Thyroid gland (tissue), 4 donors: ENCODE measurements around the gene ST8SIA5. TPM values are rescaled to one million over a fixed set of nuclear protein-coding genes. Genes with fewer than 3 reads are reported as not detected.

Experiments used
- DNase-seq, 2 donors: peaks; one replicate each; pipeline ENCODE4 v3.0.0-alpha.2; 2019
- H3K27ac ChIP-seq, 3 donors: fragments of 200-600 bp; sonication (generic); 1 replicate in 2 of 3; 2 replicates in 1 of 3; pipeline ENCODE4 v1.5.1; 2016 to 2019; ENCODE audit warnings: mild to moderate bottlenecking in 1 of 3, moderate library complexity in 1 of 3
- H3K27me3 ChIP-seq: fragments of 200-600 bp; sonication (generic); one replicate; pipeline ENCODE4 v1.5.1; 2019
- H3K36me3 ChIP-seq, 2 donors: fragments of 200-600 bp; sonication (generic); one replicate each; pipeline ENCODE4 v1.5.1; 2016 to 2019
- H3K4me1 ChIP-seq, 2 donors: fragments of 200-600 bp; sonication (generic); one replicate each; pipeline ENCODE4 v1.5.1; 2017 to 2019
- H3K4me3 ChIP-seq, 3 donors: fragments of 200-600 bp; sonication (generic); replicated peaks in 1 of 3; 1 replicate in 2 of 3; 2 replicates in 1 of 3; pipeline ENCODE4 v1.5.1; 2016; ENCODE audit warnings: mild to moderate bottlenecking in 1 of 3
- H3K9me3 ChIP-seq: fragments of 200-600 bp; sonication (generic); one replicate; pipeline ENCODE4 v1.5.1; 2017
- CTCF ChIP-seq, 6 experiments: fragments of 200-600 bp in 3 of 6; fragments of 450-650 bp in 3 of 6; sonication (generic) in 3 of 6; IDR thresholded peaks; one replicate each; pipeline ENCODE4 v1.5.1; 2016 to 2019; ENCODE audit warnings: antibody characterized with exemption in 6 of 6, mild to moderate bottlenecking in 2 of 6, inconsistent platforms in 1 of 6, moderate library complexity in 1 of 6
- POLR2A ChIP-seq, 2 donors: fragments of 450-650 bp; IDR thresholded peaks; one replicate each; pipeline ENCODE4 v1.6.1; 2017; ENCODE audit warnings: antibody characterized with exemption in 2 of 2, mild to moderate bottlenecking in 2 of 2, moderate library complexity in 1 of 2
- WGBS, 2 donors: methylation state at CpG; one replicate each; pipeline ENCODE4 v1.1.5; 2017; 5-methylcytosine and 5-hydroxymethylcytosine counted together
- intact Hi-C: fragments of 100-400 bp; cut with DNase I; formaldehyde crosslinking; loops from one replicate; pipeline ENCODE4 v1.15.1; 2023
- total RNA-seq, 4 donors: library from RNA; depleted of rRNA; stranded (reverse); fragments of >200 nt; gene quantifications; one replicate each; pipeline ENCODE4 v1.2.3, GENCODE V29; 2016

Gene ST8SIA5
- total RNA-seq, 4 donors from 2014 or later, result 0.04 to 1.2 (median 0.24) TPM; not detected in 1

GRCh38 chr18:46734981-46735380, 21.9 kb downstream of the ST8SIA5 start:
- H3K4me3 ChIP-seq, result no peak overlapping the region
- no peaks in the 10 kb centered on the region for H3K9me3 ChIP-seq
- H3K36me3 ChIP-seq, result no peaks in the 10 kb centered on the region
- TF ChIP-seq CTCF (IDR thresholded peaks at IDR 0.05) (no peak), POLR2A (IDR thresholded peaks at IDR 0.05) (no peak)
- no peak for DNase-seq
- H3K27me3 ChIP-seq, result no peaks in the 10 kb centered on the region
- WGBS, 2 donors, result 95 to 97% methylated on average over 4 of the region's 4 CpGs
- intact Hi-C loops, result no loop called here
- no peak overlapping the region for H3K27ac ChIP-seq
- no peaks in the 10 kb centered on the region for H3K4me1 ChIP-seq

DNA sequence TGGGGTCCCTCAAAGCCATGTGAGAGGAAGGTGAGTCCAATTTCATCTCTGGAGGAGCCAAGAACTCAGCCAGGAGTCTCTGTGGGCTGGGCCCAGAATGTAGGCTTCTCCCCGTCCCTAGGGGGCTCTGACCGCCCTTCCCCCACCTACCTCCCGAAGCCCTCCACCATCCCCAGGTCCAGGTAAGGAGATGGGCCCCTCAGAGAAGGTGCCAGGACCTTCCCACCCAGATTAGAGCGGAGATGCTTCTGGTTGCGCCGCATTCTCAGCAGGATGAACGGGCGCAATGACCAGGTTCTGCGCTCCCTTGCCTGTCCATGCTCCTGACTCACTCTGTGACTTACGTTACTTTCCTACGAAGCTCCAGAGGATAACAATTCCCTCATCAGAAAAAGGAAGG, 23.0 kb downstream of the ST8SIA5 start:
- Histone ChIP-seq H3K9me3 (no peaks in the 10 kb centered on the region), H3K36me3 (no peaks in the 10 kb centered on the region), H3K4me3 (no peak overlapping the region), H3K27ac (no peak overlapping the region), H3K27me3 (no peaks in the 10 kb centered on the region), H3K4me1 (no peaks in the 10 kb centered on the region)
- WGBS, 2 donors, result 83 to 92% methylated on average over 11 of the region's 11 CpGs
- no peak for TF ChIP-seq POLR2A (IDR thresholded peaks at IDR 0.05)
- no peak for TF ChIP-seq CTCF (IDR thresholded peaks at IDR 0.05)
- intact Hi-C loops, result no loop called here
- DNase-seq, result no peak

DNA sequence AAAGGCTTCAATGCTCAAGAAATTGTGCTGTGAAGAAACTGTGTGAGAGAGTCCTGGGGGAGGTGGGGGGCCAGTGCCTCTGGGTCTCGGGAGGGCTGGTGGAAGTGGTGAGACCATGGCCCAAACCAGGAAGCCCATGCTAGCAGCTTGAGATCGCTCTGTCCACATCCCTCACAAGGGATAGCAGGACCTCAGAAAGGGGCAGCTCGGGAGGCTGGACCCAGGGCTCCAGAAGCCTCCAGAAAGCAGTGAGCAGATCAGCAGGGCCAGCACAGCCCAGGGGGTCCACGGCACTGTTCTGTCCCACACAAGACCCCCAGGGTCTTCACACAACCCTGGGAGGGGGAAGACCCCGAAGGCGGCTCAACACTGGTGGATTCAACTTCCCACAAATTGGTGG, 24.1 kb downstream of the ST8SIA5 start:
- no peak overlapping the region for H3K27ac ChIP-seq
- 87 to 91% methylated on average over 6 of the region's 6 CpGs for WGBS, 2 donors

GRCh38 chr18:46732201-46732600, 24.7 kb downstream of the ST8SIA5 start:
- Histone ChIP-seq H3K4me3 (no peak overlapping the region), H3K27me3 (no peaks in the 10 kb centered on the region), H3K36me3 (no peaks in the 10 kb centered on the region), H3K27ac (no peak overlapping the region), H3K9me3 (no peaks in the 10 kb centered on the region), H3K4me1 (no peaks in the 10 kb centered on the region)
- DNase-seq, result no peak
- 92 to 100% methylated on average over 1 to 2 of the region's 2 CpGs for WGBS, 2 donors
- intact Hi-C loops, result no loop called here
- TF ChIP-seq CTCF (IDR thresholded peaks at IDR 0.05), result no peak
- TF ChIP-seq POLR2A (IDR thresholded peaks at IDR 0.05), result no peak

More for the DNA sequence above, 24.1 kb downstream of the ST8SIA5 start:
- Histone ChIP-seq H3K9me3 (no peaks in the 10 kb centered on the region), H3K4me3 (no peak overlapping the region), H3K4me1 (no peaks in the 10 kb centered on the region), H3K36me3 (no peaks in the 10 kb centered on the region), H3K27me3 (no peaks in the 10 kb centered on the region)
- DNase-seq, result no peak
- no peak for TF ChIP-seq POLR2A (IDR thresholded peaks at IDR 0.05)
- no peak for TF ChIP-seq CTCF (IDR thresholded peaks at IDR 0.05)
- intact Hi-C loops, result no loop called here

- Histone ChIP-seq H3K27me3 (no peaks in the 10 kb centered on the region), H3K9me3 (no peaks in the 10 kb centered on the region), H3K27ac (no peak overlapping the region), H3K36me3 (no peaks in the 10 kb centered on the region), H3K4me1 (no peaks in the 10 kb centered on the region), H3K4me3 (no peak overlapping the region)
- DNase-seq, result no peak
- intact Hi-C loops, result no loop called here
- WGBS, 2 donors, result 78 to 85% methylated on average over 8 of the region's 8 CpGs
- TF ChIP-seq POLR2A (IDR thresholded peaks at IDR 0.05), result no peak
- TF ChIP-seq CTCF (IDR thresholded peaks at IDR 0.05), result no peak
Measured at GRCh38 chr18:46731316-46731715, 25.5 kb downstream of the ST8SIA5 start.
